Measurements from ENCODE around the gene TFB1M. TPM values are rescaled to one million over a fixed set of nuclear protein-coding genes. Genes with fewer than 3 reads are reported as not detected.
A peak's percentile ranks its signal among the peaks of the same experiment; 100 is the strongest.

The TFB1M gene
- total and polyA plus RNA-seq, 9 of the 15 experiments (the other 6 are each of a cell fraction or from before 2014, with no cell fraction given): 34.6 to 145 (median 40.4) TPM

DNA sequence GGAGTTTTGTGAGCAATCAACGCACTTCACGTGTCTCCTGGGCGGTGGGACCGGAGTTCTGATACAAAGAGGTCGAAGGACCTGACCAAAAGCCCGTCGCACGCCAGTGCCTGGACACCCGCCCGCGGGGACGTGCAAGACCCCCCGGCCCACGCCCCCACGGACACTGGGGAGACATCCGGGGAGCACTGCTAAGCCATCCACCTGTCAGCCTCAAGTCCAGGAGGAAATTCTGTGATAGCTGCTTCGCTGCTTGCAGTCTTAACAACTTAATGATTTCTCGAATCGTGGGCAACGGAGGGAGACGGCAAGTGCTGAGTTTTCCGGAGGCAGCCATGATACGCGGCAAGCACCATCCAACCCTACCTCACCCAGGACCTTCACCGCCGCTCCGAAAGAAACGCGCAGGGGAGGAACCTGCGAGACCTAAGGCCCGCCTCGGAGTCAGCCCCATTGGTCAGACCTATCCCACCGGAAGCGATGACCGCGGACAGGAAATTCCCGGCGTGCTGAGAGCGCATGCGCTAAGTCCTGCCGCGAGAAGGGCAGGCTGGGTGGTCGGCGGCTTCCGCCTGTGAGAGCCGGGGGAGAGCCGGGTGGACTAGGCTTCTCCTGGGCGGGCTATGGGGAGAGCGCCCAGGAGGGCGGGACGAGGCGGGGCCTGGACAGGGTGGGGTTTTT lies at the start of gene TFB1M (continued):
- no peak for TF ChIP-seq ZNF79 (CRISPR knock-in tag; IDR thresholded peaks at IDR 0.05; ENCODE audit: low read depth)
- TF ChIP-seq ZNF408 (CRISPR knock-in tag; IDR thresholded peaks at IDR 0.05; ENCODE audit: low read depth): no peak
- TF ChIP-seq, protein P1, sequence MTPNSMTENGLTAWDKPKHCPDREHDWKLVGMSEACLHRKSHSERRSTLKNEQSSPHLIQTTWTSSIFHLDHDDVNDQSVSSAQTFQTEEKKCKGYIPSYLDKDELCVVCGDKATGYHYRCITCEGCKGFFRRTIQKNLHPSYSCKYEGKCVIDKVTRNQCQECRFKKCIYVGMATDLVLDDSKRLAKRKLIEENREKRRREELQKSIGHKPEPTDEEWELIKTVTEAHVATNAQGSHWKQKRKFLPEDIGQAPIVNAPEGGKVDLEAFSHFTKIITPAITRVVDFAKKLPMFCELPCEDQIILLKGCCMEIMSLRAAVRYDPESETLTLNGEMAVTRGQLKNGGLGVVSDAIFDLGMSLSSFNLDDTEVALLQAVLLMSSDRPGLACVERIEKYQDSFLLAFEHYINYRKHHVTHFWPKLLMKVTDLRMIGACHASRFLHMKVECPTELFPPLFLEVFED (CRISPR knock-in tag; conservative IDR thresholded peaks at IDR 0.05): no peak
- TF ChIP-seq SMAD1 (IDR thresholded peaks at IDR 0.05; ENCODE audit: low read depth, low read length, partially characterized antibody): no peak
- no peak; the same call in 1 of the 2 replicates for TF ChIP-seq NR2C2 (CRISPR knock-in tag; IDR thresholded peaks at IDR 0.05)
- peak; percentile 88; the same call in 1 of the 2 replicates for TF ChIP-seq NR2C2 (tag; IDR thresholded peaks at IDR 0.05)
- 0 out of 2 replicates have a peak, but pooled peaks have one; percentile 5 for TF ChIP-seq TCF3 (CRISPR knock-in tag; IDR thresholded peaks at IDR 0.05)
- TF ChIP-seq ZNF444 (CRISPR knock-in tag; IDR thresholded peaks at IDR 0.05): no peak
- peak; percentile 74 for TF ChIP-seq TAF7 (tag; IDR thresholded peaks at IDR 0.05)
- peak; percentile 90 for TF ChIP-seq RBBP5 (IDR thresholded peaks at IDR 0.05; ENCODE audit: borderline replicate concordance, insufficient read depth, low read length, poor library complexity, severe bottlenecking)
- no peak for TF ChIP-seq MIER1 (IDR thresholded peaks at IDR 0.05; ENCODE audit: low read depth)
- peak; percentile 85 for TF ChIP-seq POLR2B (IDR thresholded peaks at IDR 0.05; ENCODE audit: low read depth, partially characterized antibody)
- no peak for TF ChIP-seq FIP1L1 (IDR thresholded peaks at IDR 0.05; ENCODE audit: low read depth, low read length, poor library complexity, severe bottlenecking)
- TF ChIP-seq PHB2 (IDR thresholded peaks at IDR 0.05; ENCODE audit: low read depth): no peak
- 0 out of 4 replicates have a peak, but pooled peaks of 1 of the 2 experiments have one; percentile 30 for TF ChIP-seq FOXA3 (CRISPR knock-in tag; conservative IDR thresholded peaks at IDR 0.05 in 1 of 2, IDR thresholded peaks at IDR 0.05 in 1 of 2)
- TF ChIP-seq, protein P2, sequence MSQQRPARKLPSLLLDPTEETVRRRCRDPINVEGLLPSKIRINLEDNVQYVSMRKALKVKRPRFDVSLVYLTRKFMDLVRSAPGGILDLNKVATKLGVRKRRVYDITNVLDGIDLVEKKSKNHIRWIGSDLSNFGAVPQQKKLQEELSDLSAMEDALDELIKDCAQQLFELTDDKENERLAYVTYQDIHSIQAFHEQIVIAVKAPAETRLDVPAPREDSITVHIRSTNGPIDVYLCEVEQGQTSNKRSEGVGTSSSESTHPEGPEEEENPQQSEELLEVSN (IDR thresholded peaks at IDR 0.05; ENCODE audit: borderline replicate concordance in 1 of 2, extremely low read depth in 1 of 2, insufficient read depth in 1 of 2, insufficient read length in 1 of 2, low read depth in 1 of 2, low read length in 1 of 2, poor library complexity in 1 of 2, severe bottlenecking in 1 of 2): peak; percentile 9 to 16
- TF ChIP-seq, protein P3, sequence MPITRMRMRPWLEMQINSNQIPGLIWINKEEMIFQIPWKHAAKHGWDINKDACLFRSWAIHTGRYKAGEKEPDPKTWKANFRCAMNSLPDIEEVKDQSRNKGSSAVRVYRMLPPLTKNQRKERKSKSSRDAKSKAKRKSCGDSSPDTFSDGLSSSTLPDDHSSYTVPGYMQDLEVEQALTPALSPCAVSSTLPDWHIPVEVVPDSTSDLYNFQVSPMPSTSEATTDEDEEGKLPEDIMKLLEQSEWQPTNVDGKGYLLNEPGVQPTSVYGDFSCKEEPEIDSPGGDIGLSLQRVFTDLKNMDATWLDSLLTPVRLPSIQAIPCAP (CRISPR knock-in tag; IDR thresholded peaks at IDR 0.05; ENCODE audit: borderline replicate concordance): 0 out of 2 replicates have a peak, but pooled peaks have one; percentile 28
- no peak for TF ChIP-seq GATAD2B (IDR thresholded peaks at IDR 0.05; ENCODE audit: borderline replicate concordance)
- TF ChIP-seq ZNF507 (tag; conservative IDR thresholded peaks at IDR 0.05): no peak
- no peak for TF ChIP-seq SIX5 (IDR thresholded peaks at IDR 0.05; ENCODE audit: borderline replicate concordance in 1 of 2, insufficient read depth in 1 of 2, low read depth in 1 of 2, low read length in 2 of 2)
